Measurements from ENCODE around the gene SMC2. TPM values are rescaled to one million over a fixed set of nuclear protein-coding genes. Genes with fewer than 3 reads are reported as not detected.

The SMC2 gene
- total and polyA plus RNA-seq, 10 of the 15 experiments (the other 5 are each of a cell fraction or from before 2014, with no cell fraction given), result 22.9 to 116 (median 50.0) TPM

DNA sequence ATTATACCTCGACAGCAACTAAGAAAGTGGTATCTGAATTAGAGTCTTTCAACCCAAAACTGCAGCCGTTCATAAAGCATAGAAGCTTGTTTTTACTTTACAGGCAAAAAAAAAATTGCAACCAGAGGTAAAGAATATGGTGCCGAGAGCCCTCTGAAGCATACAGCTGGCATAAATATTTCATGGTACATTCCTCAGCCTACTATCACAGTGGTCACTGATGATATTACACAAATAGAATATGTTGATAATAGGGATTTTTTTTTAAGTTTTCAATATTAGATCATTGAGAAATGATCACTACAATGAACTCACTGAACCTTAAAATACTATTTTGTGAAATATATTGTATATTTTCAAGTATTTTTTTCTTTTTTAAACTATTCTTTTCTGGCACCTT is 6.2 kb upstream of the SMC2 start (continued):
- TF ChIP-seq MEF2B (IDR thresholded peaks at IDR 0.05; ENCODE audit: partially characterized antibody, poor library complexity, severe bottlenecking), result no peak
- TF ChIP-seq RBBP5 (conservative IDR thresholded peaks at IDR 0.05), result no peak
- TF ChIP-seq, protein P1, sequence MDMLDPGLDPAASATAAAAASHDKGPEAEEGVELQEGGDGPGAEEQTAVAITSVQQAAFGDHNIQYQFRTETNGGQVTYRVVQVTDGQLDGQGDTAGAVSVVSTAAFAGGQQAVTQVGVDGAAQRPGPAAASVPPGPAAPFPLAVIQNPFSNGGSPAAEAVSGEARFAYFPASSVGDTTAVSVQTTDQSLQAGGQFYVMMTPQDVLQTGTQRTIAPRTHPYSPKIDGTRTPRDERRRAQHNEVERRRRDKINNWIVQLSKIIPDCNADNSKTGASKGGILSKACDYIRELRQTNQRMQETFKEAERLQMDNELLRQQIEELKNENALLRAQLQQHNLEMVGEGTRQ (IDR thresholded peaks at IDR 0.05; ENCODE audit: borderline replicate concordance, low read depth, low read length), result no peak
- no peak for TF ChIP-seq RELA (IDR thresholded peaks at IDR 0.05; ENCODE audit: borderline replicate concordance, partially characterized antibody)
- no peak for TF ChIP-seq ZNF622 (IDR thresholded peaks at IDR 0.05)
- TF ChIP-seq CHD2 (IDR thresholded peaks at IDR 0.05; ENCODE audit: borderline replicate concordance, low read depth, low read length), result no peak
- TF ChIP-seq, protein P2, sequence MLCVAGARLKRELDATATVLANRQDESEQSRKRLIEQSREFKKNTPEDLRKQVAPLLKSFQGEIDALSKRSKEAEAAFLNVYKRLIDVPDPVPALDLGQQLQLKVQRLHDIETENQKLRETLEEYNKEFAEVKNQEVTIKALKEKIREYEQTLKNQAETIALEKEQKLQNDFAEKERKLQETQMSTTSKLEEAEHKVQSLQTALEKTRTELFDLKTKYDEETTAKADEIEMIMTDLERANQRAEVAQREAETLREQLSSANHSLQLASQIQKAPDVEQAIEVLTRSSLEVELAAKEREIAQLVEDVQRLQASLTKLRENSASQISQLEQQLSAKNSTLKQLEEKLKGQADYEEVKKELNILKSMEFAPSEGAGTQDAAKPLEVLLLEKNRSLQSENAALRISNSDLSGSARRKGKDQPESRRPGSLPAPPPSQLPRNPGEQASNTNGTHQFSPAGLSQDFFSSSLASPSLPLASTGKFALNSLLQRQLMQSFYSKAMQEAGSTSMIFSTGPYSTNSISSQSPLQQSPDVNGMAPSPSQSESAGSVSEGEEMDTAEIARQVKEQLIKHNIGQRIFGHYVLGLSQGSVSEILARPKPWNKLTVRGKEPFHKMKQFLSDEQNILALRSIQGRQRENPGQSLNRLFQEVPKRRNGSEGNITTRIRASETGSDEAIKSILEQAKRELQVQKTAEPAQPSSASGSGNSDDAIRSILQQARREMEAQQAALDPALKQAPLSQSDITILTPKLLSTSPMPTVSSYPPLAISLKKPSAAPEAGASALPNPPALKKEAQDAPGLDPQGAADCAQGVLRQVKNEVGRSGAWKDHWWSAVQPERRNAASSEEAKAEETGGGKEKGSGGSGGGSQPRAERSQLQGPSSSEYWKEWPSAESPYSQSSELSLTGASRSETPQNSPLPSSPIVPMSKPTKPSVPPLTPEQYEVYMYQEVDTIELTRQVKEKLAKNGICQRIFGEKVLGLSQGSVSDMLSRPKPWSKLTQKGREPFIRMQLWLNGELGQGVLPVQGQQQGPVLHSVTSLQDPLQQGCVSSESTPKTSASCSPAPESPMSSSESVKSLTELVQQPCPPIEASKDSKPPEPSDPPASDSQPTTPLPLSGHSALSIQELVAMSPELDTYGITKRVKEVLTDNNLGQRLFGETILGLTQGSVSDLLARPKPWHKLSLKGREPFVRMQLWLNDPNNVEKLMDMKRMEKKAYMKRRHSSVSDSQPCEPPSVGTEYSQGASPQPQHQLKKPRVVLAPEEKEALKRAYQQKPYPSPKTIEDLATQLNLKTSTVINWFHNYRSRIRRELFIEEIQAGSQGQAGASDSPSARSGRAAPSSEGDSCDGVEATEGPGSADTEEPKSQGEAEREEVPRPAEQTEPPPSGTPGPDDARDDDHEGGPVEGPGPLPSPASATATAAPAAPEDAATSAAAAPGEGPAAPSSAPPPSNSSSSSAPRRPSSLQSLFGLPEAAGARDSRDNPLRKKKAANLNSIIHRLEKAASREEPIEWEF (IDR thresholded peaks at IDR 0.05; ENCODE audit: insufficient replicate concordance, low read depth, low read length), result no peak

DNA sequence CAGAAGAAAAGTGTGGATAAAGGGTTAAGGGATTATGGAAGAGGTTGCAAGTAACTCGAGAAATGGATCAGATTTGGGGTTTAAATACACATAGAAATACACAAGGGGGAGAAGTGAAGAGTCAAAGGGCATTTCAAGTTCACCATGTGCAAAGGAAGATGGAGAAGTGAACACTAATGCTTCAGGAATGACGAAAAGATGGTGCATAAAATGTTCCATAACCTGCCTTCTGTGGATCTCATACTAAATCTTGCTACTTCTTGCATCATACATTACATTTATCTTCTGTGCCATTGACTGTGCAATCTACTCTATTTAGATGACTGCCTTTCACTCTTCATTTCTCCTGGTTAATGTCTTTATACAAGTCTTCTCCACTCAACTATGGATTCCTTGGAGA is 5.7 kb upstream of the SMC2 start:
- H3K9ac ChIP-seq (ENCODE audit: control insufficient read depth, insufficient read depth, low read length), result no peak overlapping the region
- CTCF ChIA-PET, result no interaction called here
- H3K9me3 ChIP-seq (replicated peaks; ENCODE audit: control insufficient read depth, insufficient read depth, low read length), result no peaks in the 10 kb centered on the region; the same call in 2 of the 3 replicates
- FAIRE-seq, result no peak
- DNase-seq (ENCODE audit: low read depth, low spot score), result no peak
- H3K27ac ChIP-seq (ENCODE audit: control insufficient read depth, insufficient read depth), result no peak overlapping the region
- POLR2A ChIA-PET, result no interaction called here
- H3K79me2 ChIP-seq (ENCODE audit: control insufficient read depth, insufficient read depth, low read length), result peaks cover 8% of the 10 kb centered on the region
- H3K4me3 ChIP-seq, result no peak overlapping the region
- WGBS (ENCODE audit: insufficient coverage, insufficient replicate concordance, low lambda C conversion rate, missing lambda C conversion rate), result 14% methylated on average over 2 of the region's 2 CpGs
- no peak for TF ChIP-seq NBN (IDR thresholded peaks at IDR 0.05)
- TF ChIP-seq CHD2 (IDR thresholded peaks at IDR 0.05; ENCODE audit: borderline replicate concordance, low read depth, low read length), result no peak
- no peak for TF ChIP-seq MYC (IDR thresholded peaks at IDR 0.05; ENCODE audit: insufficient read depth, insufficient read length, insufficient replicate concordance, low read length, severe bottlenecking)
- TF ChIP-seq HDAC2 (IDR thresholded peaks at IDR 0.05), result no peak
- TF ChIP-seq SMAD1 (IDR thresholded peaks at IDR 0.05; ENCODE audit: low read depth, partially characterized antibody), result no peak
- TF ChIP-seq TCF3 (IDR thresholded peaks at IDR 0.05; ENCODE audit: borderline replicate concordance, insufficient read depth, low read depth, low read length), result no peak
- no peak for TF ChIP-seq RBBP5 (conservative IDR thresholded peaks at IDR 0.05)
- TF ChIP-seq PML (IDR thresholded peaks at IDR 0.05; ENCODE audit: low read length), result no peak
- SMC1A ChIA-PET (ENCODE audit: uncharacterized antibody, unreplicated experiment), result no interaction called here
- no peak overlapping the region for H2AFZ ChIP-seq (ENCODE audit: control insufficient read depth, low read depth, low read length)
- no peak overlapping the region for H3K4me2 ChIP-seq (ENCODE audit: control insufficient read depth, insufficient read depth)
- no peaks in the 10 kb centered on the region for H3K36me3 ChIP-seq (ENCODE audit: control insufficient read depth in 2 of 2, insufficient read depth in 2 of 2, low read length in 1 of 2)
- H3K4me1 ChIP-seq (ENCODE audit: control insufficient read depth, insufficient read depth, low read length), result peaks cover 16% of the 10 kb centered on the region
- RAD21 ChIA-PET (ENCODE audit: unreplicated experiment), result no interaction called here
- intact Hi-C loops (cut with micrococcal nuclease; ENCODE audit: unreplicated experiment), result no loop called here
- in situ Hi-C loops (cut with MboI), result no loop called here
- H4K20me1 ChIP-seq (ENCODE audit: control insufficient read depth, insufficient read depth), result no peaks in the 10 kb centered on the region
- no TSS peak for BruUV-seq (replicated peaks)
- no peaks in the 10 kb centered on the region for H3K27me3 ChIP-seq (replicated peaks in 1 of 2; ENCODE audit: control insufficient read depth in 2 of 2, insufficient read depth in 2 of 2, low read length in 1 of 2)
- no peak for ATAC-seq

Data from GM12878 (cell line).